PFSK-1 (cell line): ENCODE results near the gene CSKMT.

ENCODE experiments used
- POLR2AphosphoS5 ChIP-seq: IDR thresholded peaks from 2 replicates; pipeline ENCODE4 v1.6.1; 2012; ENCODE audit warnings: low read depth, mild to moderate bottlenecking, control low read depth, low read length, moderate library complexity
- REST ChIP-seq, 2 experiments: IDR thresholded peaks; 2 replicates each; pipeline versions ENCODE4 v1.6.1 to v1.8.0; 2011 to 2012; ENCODE audit warnings: low read depth in 2 of 2, low read length in 2 of 2, control low read depth in 1 of 2, inconsistent platforms in 1 of 2, mild to moderate bottlenecking in 1 of 2, moderate library complexity in 1 of 2; ENCODE audit not compliant: insufficient read depth in 1 of 2
- TAF1 ChIP-seq: IDR thresholded peaks from 2 replicates; pipeline ENCODE4 v1.6.1; 2012; ENCODE audit warnings: low read length, control low read depth, borderline replicate concordance; ENCODE audit not compliant: insufficient read depth

GRCh38 chr11:62646825-62647608 lies 18.1 kb upstream of the CSKMT start:
- TF ChIP-seq POLR2AphosphoS5, result no peak
- TF ChIP-seq TAF1, result no peak
- TF ChIP-seq REST (IDR thresholded peaks at IDR 0.05; ENCODE audit: insufficient read depth in 1 of 2, low read depth in 2 of 2, low read length in 2 of 2), result no peak
